Stimulated activated memory B cell treated with anti-CD40 and anti-IgM and Interleukin-4, amounts not matched to agents 10 μg/mL and 1 μg/mL and 100 μg/mL, for 72 hours (primary cell): ENCODE measurements around the gene SLC25A13.
"Not testable (repeated sequence)": the region's sequence is repeated elsewhere in the genome, so short reads cannot be mapped to it uniquely, and the experiment has no call there.

Experiments used
- ATAC-seq: fragments of 150-1000 bp; cut with Tn5 transposase; 2 replicates; pipeline ENCODE4 v1.10.0; 2021
- H3K27ac Mint-ChIP-seq: one replicate; pipeline ENCODE4 v1.8.0; 2022; ENCODE audit warnings: mild to moderate bottlenecking, mixed read lengths
- H3K27me3 Mint-ChIP-seq: one replicate; pipeline ENCODE4 v1.8.0; 2022; ENCODE audit warnings: mixed read lengths
- H3K36me3 Mint-ChIP-seq: one replicate; pipeline ENCODE4 v1.8.0; 2022; ENCODE audit warnings: mixed read lengths
- H3K4me1 Mint-ChIP-seq: one replicate; pipeline ENCODE4 v1.8.0; 2022; ENCODE audit warnings: mixed read lengths
- H3K4me3 Mint-ChIP-seq: one replicate; pipeline ENCODE4 v1.8.0; 2022; ENCODE audit warnings: mild to moderate bottlenecking, moderate library complexity, mixed read lengths
- H3K9me3 Mint-ChIP-seq: one replicate; pipeline ENCODE4 v1.8.0; 2022; ENCODE audit warnings: mixed read lengths

SLC25A13 gene

DNA sequence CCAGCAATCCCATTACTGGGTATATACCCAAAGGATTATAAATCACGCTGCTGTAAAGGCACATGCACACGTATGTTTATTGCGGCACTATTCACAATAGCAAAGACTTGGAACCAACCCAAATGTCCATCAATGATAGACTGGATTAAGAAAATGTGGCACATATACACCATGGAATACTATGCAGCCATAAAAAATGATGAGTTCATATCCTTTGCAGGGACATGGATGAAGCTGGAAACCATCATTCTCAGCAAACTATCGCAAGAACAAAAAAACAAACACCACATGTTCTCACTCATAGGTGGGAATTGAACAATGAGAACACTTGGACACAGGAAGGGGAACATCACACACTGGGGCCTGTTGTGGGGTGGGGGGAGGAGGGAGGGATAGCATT is 28.0 kb downstream of the SLC25A13 start:
- peaks cover 61% of the 10 kb centered on the region for H3K36me3 Mint-ChIP-seq
- not testable (repeated sequence) for H3K9me3 Mint-ChIP-seq, ATAC-seq, H3K27ac Mint-ChIP-seq, H3K27me3 Mint-ChIP-seq, H3K4me3 Mint-ChIP-seq
- H3K4me1 Mint-ChIP-seq = peaks cover 36% of the 10 kb centered on the region

DNA sequence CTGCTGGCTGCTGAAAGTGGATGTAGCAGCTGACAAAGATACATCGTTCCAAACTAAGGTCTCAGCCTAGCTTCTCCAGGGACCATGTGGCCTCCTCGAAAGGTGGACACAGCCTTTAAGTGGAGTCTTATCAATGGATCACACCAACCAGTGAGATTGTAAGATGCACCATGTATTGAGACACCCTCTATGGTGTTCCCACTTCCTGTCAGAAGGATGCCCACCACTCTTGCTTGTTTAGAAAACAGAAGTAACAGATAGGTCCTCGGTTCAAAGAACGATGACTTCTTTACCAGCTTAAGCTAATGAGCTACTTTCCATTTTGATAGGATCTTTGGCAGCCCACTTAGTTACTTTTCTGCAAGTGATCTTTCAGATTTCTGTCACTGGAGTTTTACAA is 34.3 kb downstream of the SLC25A13 start:
- ATAC-seq = no peak
- Mint-ChIP-seq H3K4me1 (peaks cover 74% of the 10 kb centered on the region), H3K27ac (peak overlapping the region; percentile 73), H3K27me3 (no peaks in the 10 kb centered on the region), H3K9me3 (peaks cover 8% of the 10 kb centered on the region), H3K4me3 (no peak overlapping the region), H3K36me3 (peaks cover 64% of the 10 kb centered on the region)

DNA sequence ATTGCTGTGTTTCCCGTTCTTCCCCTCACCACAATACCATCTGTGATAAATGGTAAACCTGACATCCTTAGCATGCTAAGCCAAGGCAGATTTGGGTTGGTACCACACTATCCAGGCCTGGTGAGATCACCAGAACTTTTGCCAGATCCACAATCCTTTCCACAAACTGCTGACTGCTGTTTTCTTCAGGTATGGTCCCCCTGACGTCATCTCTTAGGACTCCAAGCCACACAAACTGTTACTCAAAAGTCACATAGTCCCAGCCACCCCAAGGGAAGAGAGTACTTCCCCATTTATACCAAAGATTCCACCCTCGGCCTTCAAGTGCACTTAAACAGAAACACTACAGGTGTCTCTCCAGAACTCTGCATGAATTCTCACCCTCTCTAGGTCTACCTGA is 34.8 kb downstream of the SLC25A13 start:
- H3K36me3 Mint-ChIP-seq = peaks cover 60% of the 10 kb centered on the region
- no peaks in the 10 kb centered on the region for H3K27me3 Mint-ChIP-seq
- peaks cover 69% of the 10 kb centered on the region for H3K4me1 Mint-ChIP-seq
- H3K27ac Mint-ChIP-seq = peak overlapping the region; percentile 73
- ATAC-seq = peak; percentile 90
- H3K9me3 Mint-ChIP-seq = peaks cover 8% of the 10 kb centered on the region
- H3K4me3 Mint-ChIP-seq = no peak overlapping the region

DNA sequence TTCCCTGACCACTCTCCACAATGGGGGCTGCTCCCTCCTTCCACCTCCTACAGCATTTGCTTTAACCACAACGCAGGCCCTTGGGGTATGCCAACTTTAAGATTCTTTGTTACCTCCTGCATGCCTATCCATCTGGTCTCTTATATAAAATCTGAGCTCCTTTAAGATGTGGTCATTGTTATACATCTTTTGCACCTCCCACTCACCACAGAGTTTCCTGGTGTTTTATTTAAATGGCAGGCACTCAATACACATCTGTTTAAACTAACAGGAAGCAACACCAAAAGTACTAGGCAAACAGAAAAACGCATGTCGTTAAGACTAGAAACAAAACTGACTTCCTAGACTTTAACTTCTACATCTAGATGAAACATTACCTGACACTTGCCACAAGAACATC is 36.3 kb downstream of the SLC25A13 start:
- Mint-ChIP-seq H3K27me3 (no peaks in the 10 kb centered on the region), H3K4me3 (no peak overlapping the region), H3K4me1 (peaks cover 54% of the 10 kb centered on the region), H3K36me3 (peaks cover 52% of the 10 kb centered on the region), H3K9me3 (peaks cover 8% of the 10 kb centered on the region), H3K27ac (peak overlapping the region; percentile 73)
- no peak for ATAC-seq

DNA sequence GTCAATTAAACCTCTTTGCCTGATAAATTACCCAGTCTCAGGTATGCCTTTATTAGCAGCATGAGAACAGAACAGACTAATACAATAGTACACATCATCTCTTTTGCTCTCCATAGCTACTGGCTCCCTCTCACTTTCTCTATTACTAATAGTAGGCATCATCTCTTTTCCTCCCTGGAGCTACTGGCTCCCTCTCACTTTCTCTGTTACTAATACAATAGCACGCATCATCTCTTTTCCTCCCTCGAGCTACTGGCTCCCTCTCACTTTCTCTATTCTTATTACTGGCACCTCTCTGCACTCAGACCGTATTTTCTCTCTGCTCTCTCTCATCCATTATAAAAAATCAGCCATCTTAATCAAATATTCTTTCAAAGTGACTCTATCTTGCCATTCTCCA is 37.1 kb downstream of the SLC25A13 start:
- ATAC-seq = peak; percentile 56
- Mint-ChIP-seq H3K27ac (peak overlapping the region; percentile 73), H3K27me3 (no peaks in the 10 kb centered on the region), H3K4me3 (no peak overlapping the region), H3K9me3 (peaks cover 8% of the 10 kb centered on the region), H3K36me3 (peaks cover 46% of the 10 kb centered on the region), H3K4me1 (peaks cover 46% of the 10 kb centered on the region)

DNA sequence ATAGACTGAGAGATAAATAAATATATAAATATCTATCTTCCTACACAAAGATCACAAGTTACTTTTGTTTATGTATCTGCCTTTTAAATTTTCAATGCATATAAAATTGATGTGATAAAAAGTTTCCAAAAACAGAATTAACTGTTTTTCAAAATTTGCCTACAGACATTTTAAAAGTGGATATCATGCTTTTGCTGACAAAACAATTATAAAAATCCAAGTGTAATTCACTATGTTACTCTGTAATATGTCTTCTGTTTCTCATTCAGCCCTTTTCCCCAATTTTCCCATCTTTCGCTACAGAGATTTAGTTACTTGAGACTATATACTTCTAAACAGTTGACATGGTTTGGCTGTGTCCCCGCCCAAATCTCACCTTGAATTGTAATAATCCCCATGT is 37.7 kb downstream of the SLC25A13 start:
- no peak for ATAC-seq
- no peaks in the 10 kb centered on the region for H3K27me3 Mint-ChIP-seq
- H3K4me1 Mint-ChIP-seq = peaks cover 45% of the 10 kb centered on the region
- H3K27ac Mint-ChIP-seq = no peak overlapping the region
- no peak overlapping the region for H3K4me3 Mint-ChIP-seq
- H3K9me3 Mint-ChIP-seq = peaks cover 8% of the 10 kb centered on the region
- peaks cover 46% of the 10 kb centered on the region for H3K36me3 Mint-ChIP-seq

DNA sequence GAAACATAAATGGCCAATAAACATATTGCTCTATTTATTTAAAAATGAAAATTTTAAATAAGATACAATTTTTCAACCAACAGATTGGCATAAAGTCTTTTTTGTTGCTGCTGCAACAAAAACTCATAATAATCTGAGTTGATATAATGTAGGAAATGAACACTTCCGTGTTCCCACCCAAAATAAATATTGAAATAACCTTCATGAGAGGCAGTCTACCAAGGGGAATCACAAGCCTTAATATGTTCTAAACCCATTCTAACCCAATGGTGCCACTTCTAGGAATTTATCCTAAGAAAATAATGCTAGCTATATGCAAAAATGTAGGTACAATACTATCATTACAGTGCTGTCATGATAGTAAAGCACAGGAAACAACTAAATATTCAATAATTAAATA is 39.1 kb downstream of the SLC25A13 start:
- Mint-ChIP-seq H3K36me3 (peaks cover 52% of the 10 kb centered on the region), H3K9me3 (peaks cover 8% of the 10 kb centered on the region), H3K4me3 (no peak overlapping the region), H3K27me3 (no peaks in the 10 kb centered on the region), H3K4me1 (peaks cover 41% of the 10 kb centered on the region), H3K27ac (no peak overlapping the region)
- ATAC-seq = no peak

DNA sequence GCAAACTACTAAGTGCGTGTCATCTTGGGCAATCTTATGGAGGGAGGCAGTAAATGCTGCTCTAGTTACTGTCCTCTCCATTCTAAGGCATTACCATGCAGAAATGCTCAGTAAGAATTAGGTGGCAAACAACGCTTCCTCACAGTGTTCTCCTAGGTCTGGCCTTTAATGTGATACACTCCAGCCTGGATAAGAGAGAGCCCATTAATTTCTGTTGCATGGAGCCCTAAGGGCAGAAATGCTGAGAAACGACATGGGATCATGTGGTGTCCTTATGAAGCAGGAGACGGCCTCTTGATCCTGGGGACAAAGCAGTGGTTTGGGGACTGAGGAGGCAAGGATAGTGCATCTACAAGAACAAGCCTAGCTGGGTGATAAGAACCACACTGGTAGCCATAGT is 44.0 kb downstream of the SLC25A13 start:
- no peak for ATAC-seq
- Mint-ChIP-seq H3K27me3 (no peaks in the 10 kb centered on the region), H3K4me1 (peaks cover 11% of the 10 kb centered on the region), H3K27ac (no peak overlapping the region), H3K4me3 (no peak overlapping the region), H3K36me3 (peaks cover 57% of the 10 kb centered on the region), H3K9me3 (no peaks in the 10 kb centered on the region)

DNA sequence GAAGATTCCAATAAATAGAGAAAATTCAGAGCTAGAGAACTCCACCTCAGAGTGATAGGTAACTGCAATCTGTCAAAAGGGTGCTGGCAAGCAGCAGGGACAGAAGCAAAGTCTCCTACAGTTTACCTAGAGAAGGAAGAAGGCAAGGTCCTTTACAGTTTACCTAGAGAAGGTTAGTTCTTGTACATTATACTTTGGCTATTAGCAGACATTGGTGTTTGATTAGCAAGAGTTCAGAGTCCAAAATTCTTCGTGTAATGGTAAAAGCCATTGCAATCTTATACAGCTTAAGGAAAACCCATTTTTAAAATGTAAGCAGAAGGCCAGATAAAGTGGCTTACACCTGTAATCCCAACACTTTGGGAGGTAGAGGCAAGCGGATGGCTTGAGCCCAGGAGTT is 45.9 kb downstream of the SLC25A13 start:
- H3K27me3 Mint-ChIP-seq = no peaks in the 10 kb centered on the region
- H3K4me3 Mint-ChIP-seq = no peak overlapping the region
- no peak for ATAC-seq
- no peaks in the 10 kb centered on the region for H3K9me3 Mint-ChIP-seq
- peaks cover 16% of the 10 kb centered on the region for H3K4me1 Mint-ChIP-seq
- peaks cover 62% of the 10 kb centered on the region for H3K36me3 Mint-ChIP-seq
- no peak overlapping the region for H3K27ac Mint-ChIP-seq

DNA sequence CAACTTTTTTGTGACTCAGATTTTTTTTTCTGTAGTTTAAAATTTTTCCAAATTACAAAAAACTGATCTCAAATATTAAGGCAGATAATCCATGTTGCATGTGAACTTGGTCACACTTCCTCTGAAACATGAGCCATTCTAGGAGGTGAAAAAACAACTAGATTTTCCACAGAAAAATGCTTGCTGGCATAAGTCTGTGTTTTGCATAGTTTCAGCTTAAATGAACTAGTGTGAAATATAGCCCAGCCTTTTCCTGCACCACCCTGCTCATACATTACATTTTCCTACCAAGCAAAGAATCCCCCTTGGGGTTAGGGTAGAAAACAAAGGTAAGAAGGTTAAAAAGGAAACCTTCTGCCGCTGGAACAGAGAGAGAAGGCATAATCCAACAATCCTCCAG is 48.2 kb downstream of the SLC25A13 start:
- Mint-ChIP-seq H3K27me3 (no peaks in the 10 kb centered on the region), H3K27ac (no peak overlapping the region), H3K4me1 (peaks cover 18% of the 10 kb centered on the region), H3K36me3 (peaks cover 67% of the 10 kb centered on the region), H3K9me3 (peaks cover 7% of the 10 kb centered on the region), H3K4me3 (no peak overlapping the region)
- no peak for ATAC-seq

DNA sequence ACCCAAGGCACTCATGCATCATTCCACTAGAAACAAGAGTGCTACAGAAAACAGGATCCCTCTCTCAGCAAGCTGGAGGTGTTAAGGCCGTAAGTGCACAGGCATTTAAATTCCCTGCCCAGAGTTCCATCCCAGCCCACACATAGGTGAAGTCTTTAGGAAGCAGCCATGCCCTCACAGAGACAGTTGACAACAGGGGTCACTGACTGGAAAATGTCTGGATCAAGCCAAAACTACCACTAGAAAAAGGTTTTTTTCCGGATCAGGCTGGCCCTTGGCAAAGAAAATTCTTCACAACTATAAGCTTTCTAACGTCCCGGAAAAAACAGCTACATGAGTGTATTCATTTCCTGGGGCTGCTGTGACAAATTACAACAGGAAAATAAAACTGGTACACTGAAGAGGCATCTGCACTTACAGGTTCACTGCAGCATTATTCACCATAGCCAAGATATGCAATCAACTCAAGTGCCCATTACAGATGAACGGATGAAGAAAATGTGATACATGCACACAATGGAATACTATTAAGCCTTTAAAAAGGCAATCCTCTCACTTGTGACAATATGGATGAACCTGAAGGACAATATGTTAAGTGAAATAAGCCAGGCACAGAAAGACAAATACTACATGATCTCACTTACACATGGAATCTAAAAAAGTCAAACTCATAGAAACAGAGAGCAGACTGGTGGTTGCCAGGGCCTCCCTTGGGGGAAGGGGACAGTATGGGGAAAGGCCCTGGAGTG is 52.5 kb downstream of the SLC25A13 start:
- no peak for ATAC-seq
- H3K4me3 Mint-ChIP-seq = no peak overlapping the region
- H3K27ac Mint-ChIP-seq = no peak overlapping the region
- peaks cover 56% of the 10 kb centered on the region for H3K36me3 Mint-ChIP-seq
- H3K4me1 Mint-ChIP-seq = peaks cover 21% of the 10 kb centered on the region
- no peaks in the 10 kb centered on the region for H3K27me3 Mint-ChIP-seq
- H3K9me3 Mint-ChIP-seq = peaks cover 7% of the 10 kb centered on the region

DNA sequence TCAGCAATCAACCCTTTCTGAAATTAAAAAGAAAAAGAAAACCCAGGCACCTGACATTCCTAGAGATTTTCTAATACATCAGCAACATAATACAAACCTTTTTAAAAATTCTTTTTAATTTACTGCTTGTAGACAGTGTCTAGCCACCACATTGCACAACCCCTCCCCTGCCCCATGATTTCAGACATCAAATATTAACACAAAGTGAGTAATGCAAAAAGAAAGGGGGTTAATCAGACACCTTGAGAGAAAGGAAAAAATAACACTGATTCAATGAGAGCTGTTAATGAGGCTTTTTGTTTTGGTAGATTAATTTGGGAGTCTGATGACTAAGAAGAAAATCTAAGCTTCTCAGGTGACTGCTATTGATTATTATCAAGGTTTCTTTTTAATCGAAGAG is 55.3 kb downstream of the SLC25A13 start:
- Mint-ChIP-seq H3K9me3 (peaks cover 12% of the 10 kb centered on the region), H3K4me3 (no peak overlapping the region), H3K27ac (no peak overlapping the region), H3K36me3 (peaks cover 53% of the 10 kb centered on the region), H3K27me3 (no peaks in the 10 kb centered on the region), H3K4me1 (peaks cover 26% of the 10 kb centered on the region)
- ATAC-seq = no peak

DNA sequence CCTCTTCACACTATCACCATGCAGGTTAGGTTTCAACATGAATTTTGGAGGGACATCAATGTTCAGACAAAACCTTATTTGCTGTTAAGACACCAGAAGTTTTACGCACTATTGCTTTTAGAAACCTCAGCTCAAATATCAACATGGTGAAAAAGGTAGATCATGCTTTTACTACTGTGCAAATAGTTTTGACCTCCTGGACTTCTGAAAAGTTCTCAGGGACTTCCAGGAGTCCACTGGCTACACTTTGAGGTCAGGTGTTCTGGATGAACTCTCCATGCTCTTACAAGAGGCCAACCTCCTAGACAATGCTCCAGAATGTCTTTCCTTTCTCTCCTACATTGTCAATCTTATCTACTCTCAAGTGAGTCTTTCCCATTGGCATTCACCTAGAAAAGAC is 55.9 kb downstream of the SLC25A13 start:
- Mint-ChIP-seq H3K4me3 (no peak overlapping the region), H3K27me3 (no peaks in the 10 kb centered on the region), H3K36me3 (peaks cover 50% of the 10 kb centered on the region), H3K4me1 (peaks cover 27% of the 10 kb centered on the region), H3K9me3 (peaks cover 12% of the 10 kb centered on the region), H3K27ac (no peak overlapping the region)
- no peak for ATAC-seq

DNA sequence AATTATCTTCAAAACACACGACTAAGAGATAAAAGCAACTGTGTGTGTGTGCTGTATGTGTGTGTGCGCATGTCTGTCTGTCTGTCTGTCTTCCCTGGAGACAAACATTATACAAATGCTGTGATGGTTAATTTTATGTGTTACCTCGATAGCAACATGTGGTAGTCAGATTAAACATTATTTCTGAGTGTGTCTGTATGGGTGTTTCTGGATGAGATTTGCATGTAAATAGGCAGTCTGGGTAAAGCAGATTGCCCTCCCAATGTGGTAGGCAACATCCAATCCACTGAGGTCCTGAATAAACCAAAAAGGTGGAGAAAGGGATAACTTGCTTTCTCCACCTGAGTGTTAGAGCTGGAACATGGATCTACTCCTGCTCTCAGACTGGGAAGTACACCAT is 67.9 kb downstream of the SLC25A13 start:
- ATAC-seq = no peak
- H3K4me3 Mint-ChIP-seq = no peak overlapping the region
- no peak overlapping the region for H3K27ac Mint-ChIP-seq
- peaks cover 26% of the 10 kb centered on the region for H3K9me3 Mint-ChIP-seq
- H3K36me3 Mint-ChIP-seq = peaks cover 53% of the 10 kb centered on the region
- peaks cover 32% of the 10 kb centered on the region for H3K4me1 Mint-ChIP-seq
- H3K27me3 Mint-ChIP-seq = no peaks in the 10 kb centered on the region

DNA sequence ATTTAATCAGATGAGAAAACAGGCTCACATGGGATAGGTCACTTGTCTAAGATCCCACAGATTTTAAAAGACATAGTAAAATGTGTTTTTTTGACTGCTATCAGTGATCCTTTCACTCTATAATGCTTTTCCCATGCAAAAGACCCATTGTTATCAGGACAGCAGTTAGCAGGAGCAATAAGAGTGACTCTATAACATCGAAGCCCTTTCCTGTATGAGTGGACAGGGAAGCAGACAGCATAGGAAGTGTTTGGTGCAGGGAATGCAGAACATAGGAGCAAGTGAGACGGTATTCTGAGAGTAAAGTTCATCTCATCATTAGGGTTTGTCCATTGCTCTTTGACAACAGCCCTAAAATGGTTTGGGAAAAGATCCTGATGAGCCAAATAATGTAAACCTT is 68.5 kb downstream of the SLC25A13 start:
- peaks cover 26% of the 10 kb centered on the region for H3K9me3 Mint-ChIP-seq
- peaks cover 32% of the 10 kb centered on the region for H3K4me1 Mint-ChIP-seq
- H3K27me3 Mint-ChIP-seq = no peaks in the 10 kb centered on the region
- no peak overlapping the region for H3K4me3 Mint-ChIP-seq
- peaks cover 49% of the 10 kb centered on the region for H3K36me3 Mint-ChIP-seq
- ATAC-seq = no peak
- H3K27ac Mint-ChIP-seq = no peak overlapping the region

DNA sequence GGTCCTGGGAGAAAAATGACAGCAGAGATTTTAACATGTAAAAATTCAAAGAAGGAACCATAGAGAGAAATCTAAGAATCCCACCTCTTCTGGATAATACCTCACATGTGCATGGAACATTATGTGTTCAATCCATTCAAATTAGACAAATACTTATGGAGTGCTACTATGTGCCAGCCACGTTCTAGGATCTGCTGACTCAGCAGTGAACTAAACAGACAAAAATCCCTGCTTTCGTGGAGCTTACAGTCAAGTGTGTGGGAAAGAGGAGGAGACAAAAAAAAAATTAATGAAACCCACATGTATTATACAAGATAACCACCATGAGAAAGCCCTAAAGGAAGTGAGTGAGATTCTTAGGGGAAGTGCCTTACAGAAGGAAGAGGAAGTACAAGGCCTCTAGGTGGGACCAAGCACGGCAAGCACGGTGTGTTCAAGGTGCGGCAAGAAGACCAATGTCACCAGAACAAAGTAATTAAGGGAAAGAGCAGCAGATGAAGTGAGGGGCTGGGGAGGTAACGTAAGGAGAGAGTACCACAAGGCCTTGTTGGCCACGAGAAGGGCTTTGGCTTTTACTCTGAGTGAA is 71.0 kb downstream of the SLC25A13 start:
- Mint-ChIP-seq H3K4me1 (peaks cover 26% of the 10 kb centered on the region), H3K27ac (peak overlapping the region; percentile 32), H3K36me3 (peaks cover 32% of the 10 kb centered on the region), H3K4me3 (no peak overlapping the region), H3K27me3 (no peaks in the 10 kb centered on the region), H3K9me3 (peaks cover 13% of the 10 kb centered on the region)
- ATAC-seq = no peak
